ENCODE measurements around the gene GIT2.
"Not testable (repeated sequence)": the region's sequence is repeated elsewhere in the genome, so short reads cannot be mapped to it uniquely, and the experiment has no call there.

Gene GIT2

GRCh38 chr12:110004598-110004997 lies 8.4 kb upstream of the GIT2 start:
- DNase-seq (ENCODE audit: low spot score) = peak; percentile 33

- no peak for DNase-seq (ENCODE audit: low spot score)
These were observed 6.7 kb upstream of the GIT2 start for GRCh38 chr12:110002676-110003515.

- DNase-seq (ENCODE audit: low spot score) = no peak
These were observed 5.4 kb upstream of the GIT2 start for GRCh38 chr12:110001596-110001995.

GRCh38 chr12:109999983-110000505 lies 3.9 kb upstream of the GIT2 start:
- DNase-seq (ENCODE audit: low spot score) = peak; percentile 62

GRCh38 chr12:109999649-109999971 lies 3.4 kb upstream of the GIT2 start:
- no peak for DNase-seq (ENCODE audit: low spot score)

- DNase-seq (ENCODE audit: low spot score) = peak; percentile 95
These were observed 2.9 kb upstream of the GIT2 start, which contains the start of gene ANKRD13A for GRCh38 chr12:109998904-109999648. ANKRD13A (plus strand) TSS chr12:109999430; CDS start chr12:109999689, 259 bp downstream.

- DNase-seq (ENCODE audit: low spot score) = peak; percentile 30
These were observed 2.2 kb upstream of the GIT2 start for GRCh38 chr12:109998241-109998903.

- no peak for DNase-seq (ENCODE audit: low spot score)
These were observed 1.2 kb upstream of the GIT2 start for GRCh38 chr12:109997393-109997792.

- no peak for DNase-seq (ENCODE audit: low spot score)
These were observed 300 bp upstream of the GIT2 start for GRCh38 chr12:109996483-109996853.

GRCh38 chr12:109995361-109995685 lies 845 bp downstream of the GIT2 start:
- no peak for DNase-seq (ENCODE audit: low spot score)

- peak; percentile 69 for DNase-seq (ENCODE audit: low spot score)
These were observed 1.6 kb downstream of the GIT2 start for GRCh38 chr12:109994401-109995175.

- no peak for DNase-seq (ENCODE audit: low spot score)
These were observed 3.1 kb downstream of the GIT2 start for GRCh38 chr12:109993091-109993490.

GRCh38 chr12:109991586-109991985 lies 4.6 kb downstream of the GIT2 start:
- DNase-seq (ENCODE audit: low spot score) = no peak

- no peak for DNase-seq (ENCODE audit: low spot score)
These were observed 6.8 kb downstream of the GIT2 start for GRCh38 chr12:109989380-109989779.

GRCh38 chr12:109988903-109989302 lies 7.3 kb downstream of the GIT2 start:
- DNase-seq (ENCODE audit: low spot score) = no peak

GRCh38 chr12:109988274-109988673 lies 7.9 kb downstream of the GIT2 start:
- no peak for DNase-seq (ENCODE audit: low spot score)

GRCh38 chr12:109987615-109988014 lies 8.6 kb downstream of the GIT2 start:
- no peak for DNase-seq (ENCODE audit: low spot score)

GRCh38 chr12:109986236-109986635 lies 9.9 kb downstream of the GIT2 start:
- DNase-seq (ENCODE audit: low spot score) = not testable (repeated sequence)

- DNase-seq (ENCODE audit: low spot score) = no peak
These were observed 12.6 kb downstream of the GIT2 start for GRCh38 chr12:109983432-109984142.

GRCh38 chr12:109982210-109982609 lies 14.0 kb downstream of the GIT2 start:
- no peak for DNase-seq (ENCODE audit: low spot score)

GRCh38 chr12:109981311-109981710 lies 14.9 kb downstream of the GIT2 start:
- no peak for DNase-seq (ENCODE audit: low spot score)
